ENCODE measurements around the gene SULT6B1.

Gene SULT6B1

GRCh38 chr2:37191253-37191652, 2.8 kb upstream of the SULT6B1 start:
- Histone ChIP-seq H3K27ac (ENCODE audit: poor library complexity, severe bottlenecking) (no peak overlapping the region), H3K4me1 (ENCODE audit: insufficient read depth, poor library complexity, severe bottlenecking) (peaks cover 10% of the 10 kb centered on the region), H3K9me3 (ENCODE audit: severe bottlenecking) (no peaks in the 10 kb centered on the region), H3K27me3 (ENCODE audit: insufficient read depth, poor library complexity, severe bottlenecking) (no peaks in the 10 kb centered on the region), H3K36me3 (ENCODE audit: low read depth) (no peaks in the 10 kb centered on the region), H3K4me3 (ENCODE audit: severe bottlenecking) (no peak overlapping the region)
- ATAC-seq (ENCODE audit: low read depth) = no peak
- DNase-seq (ENCODE audit: low spot score) = no peak
- TF ChIP-seq CTCF (IDR thresholded peaks at IDR 0.05; ENCODE audit: poor library complexity, severe bottlenecking) = no peak

DNA sequence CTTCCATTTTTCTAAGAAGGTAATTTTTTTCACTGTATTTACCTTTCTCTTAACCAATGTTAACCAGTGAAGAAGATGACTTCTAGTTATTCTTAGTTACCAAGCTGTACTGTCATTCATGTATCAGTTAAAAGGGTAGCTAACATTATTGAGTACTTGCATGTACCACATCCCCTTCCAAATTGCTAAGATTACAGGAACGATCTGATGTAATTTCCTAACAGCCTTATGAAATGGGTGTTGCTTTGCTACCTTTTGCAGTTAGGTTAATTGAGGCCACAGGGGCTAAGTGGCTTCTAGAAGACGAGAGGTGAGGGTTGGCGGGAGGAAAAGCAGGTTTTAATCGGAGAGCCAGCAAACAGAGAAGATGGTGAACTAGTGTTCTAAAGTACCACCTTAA, 1.8 kb upstream of the SULT6B1 start:
- no peak for TF ChIP-seq CTCF (IDR thresholded peaks at IDR 0.05; ENCODE audit: poor library complexity, severe bottlenecking)
- Histone ChIP-seq H3K36me3 (ENCODE audit: low read depth) (no peaks in the 10 kb centered on the region), H3K4me3 (ENCODE audit: severe bottlenecking) (no peak overlapping the region), H3K27ac (ENCODE audit: poor library complexity, severe bottlenecking) (no peak overlapping the region), H3K4me1 (ENCODE audit: insufficient read depth, poor library complexity, severe bottlenecking) (peaks cover 10% of the 10 kb centered on the region), H3K27me3 (ENCODE audit: insufficient read depth, poor library complexity, severe bottlenecking) (no peaks in the 10 kb centered on the region), H3K9me3 (ENCODE audit: severe bottlenecking) (no peaks in the 10 kb centered on the region)
- DNase-seq (ENCODE audit: low spot score) (no peak), ATAC-seq (ENCODE audit: low read depth) (no peak)

- Histone ChIP-seq H3K4me1 (ENCODE audit: insufficient read depth, poor library complexity, severe bottlenecking) (peaks cover 10% of the 10 kb centered on the region), H3K27ac (ENCODE audit: poor library complexity, severe bottlenecking) (no peak overlapping the region), H3K27me3 (ENCODE audit: insufficient read depth, poor library complexity, severe bottlenecking) (no peaks in the 10 kb centered on the region), H3K4me3 (ENCODE audit: severe bottlenecking) (no peak overlapping the region), H3K9me3 (ENCODE audit: severe bottlenecking) (no peaks in the 10 kb centered on the region), H3K36me3 (ENCODE audit: low read depth) (no peaks in the 10 kb centered on the region)
- no peak for DNase-seq (ENCODE audit: low spot score)
- no peak for TF ChIP-seq CTCF (IDR thresholded peaks at IDR 0.05; ENCODE audit: poor library complexity, severe bottlenecking)
- ATAC-seq (ENCODE audit: low read depth) = peak; percentile 100
Measured at GRCh38 chr2:37189452-37190153, 1.1 kb upstream of the SULT6B1 start.

DNA sequence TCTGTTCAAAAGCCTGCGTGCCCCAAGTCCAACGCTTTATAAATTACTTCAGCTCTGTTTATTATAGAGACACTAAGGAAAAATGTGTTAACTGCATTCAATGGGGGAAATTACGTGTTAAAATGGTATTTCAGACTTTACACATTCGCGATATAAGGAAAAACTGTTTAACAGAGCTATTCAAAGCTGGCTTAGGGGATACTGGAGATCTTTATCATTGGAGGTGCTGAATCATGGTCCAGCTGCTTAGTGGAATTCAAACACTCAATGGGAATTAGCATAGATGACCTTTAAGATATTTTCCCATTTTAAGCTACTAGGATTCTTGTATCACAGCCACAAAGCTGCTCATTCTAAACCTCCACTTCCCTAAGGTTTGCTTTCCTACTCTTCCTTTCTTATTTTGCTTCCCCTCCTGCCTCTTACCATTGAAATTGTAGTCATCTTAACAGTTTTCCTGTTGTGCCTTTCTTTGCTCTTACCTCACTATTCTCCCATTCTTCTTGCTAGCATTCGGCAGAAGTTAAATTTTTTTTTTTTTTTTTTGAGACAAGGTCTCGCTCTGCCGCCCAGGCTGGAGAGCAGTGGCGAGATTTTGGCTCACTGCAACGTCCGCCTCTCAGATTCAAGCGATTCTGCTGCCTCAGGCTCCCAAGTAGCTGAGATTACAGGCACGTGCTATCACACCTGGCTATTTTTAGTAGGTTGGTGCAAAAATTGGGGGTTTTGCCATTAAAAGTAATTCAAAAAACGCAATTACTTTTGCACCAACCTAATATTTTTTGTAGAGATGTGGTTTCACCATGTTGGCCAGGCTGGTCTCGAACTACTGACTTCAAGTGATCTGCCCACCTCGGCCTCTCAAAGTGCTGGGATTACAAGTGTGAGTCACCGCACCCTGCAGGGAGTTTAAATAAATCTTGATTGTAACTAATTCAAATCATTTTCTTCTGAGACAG, 6.5 kb downstream of the SULT6B1 start:
- DNase-seq (ENCODE audit: low spot score) = no peak
- Histone ChIP-seq H3K27ac (ENCODE audit: poor library complexity, severe bottlenecking) (no peak overlapping the region), H3K4me3 (ENCODE audit: severe bottlenecking) (no peak overlapping the region), H3K4me1 (ENCODE audit: insufficient read depth, poor library complexity, severe bottlenecking) (no peaks in the 10 kb centered on the region), H3K36me3 (ENCODE audit: low read depth) (no peaks in the 10 kb centered on the region), H3K27me3 (ENCODE audit: insufficient read depth, poor library complexity, severe bottlenecking) (no peaks in the 10 kb centered on the region), H3K9me3 (ENCODE audit: severe bottlenecking) (no peaks in the 10 kb centered on the region)
- no peak for ATAC-seq (ENCODE audit: low read depth)
- no peak for TF ChIP-seq CTCF (IDR thresholded peaks at IDR 0.05; ENCODE audit: poor library complexity, severe bottlenecking)

All from RWPE2 (cell line).